Uterus (tissue), 4 donors: ENCODE measurements around the gene ANKFN1. TPM values are rescaled to one million over a fixed set of nuclear protein-coding genes. Genes with fewer than 3 reads are reported as not detected.

Experiments
- DNase-seq, 2 donors: peaks; one replicate each; pipeline ENCODE4 v3.0.0-alpha.2; 2019 to 2020
- H3K27ac ChIP-seq, 2 donors: fragments of 200-600 bp; sonication (generic); 1 replicate in 1 of 2; 2 replicates in 1 of 2; pipeline ENCODE4 v1.5.1; 2016 to 2018
- H3K27me3 ChIP-seq, 2 donors: fragments of 200-600 bp; sonication (generic); one replicate each; pipeline ENCODE4 v1.5.1; 2018 to 2019; ENCODE audit warnings: control low read depth in 1 of 2
- H3K36me3 ChIP-seq, 2 donors: fragments of 200-600 bp; sonication (generic); one replicate each; pipeline ENCODE4 v1.5.1; 2019; ENCODE audit warnings: control low read depth in 1 of 2
- H3K4me1 ChIP-seq, 2 donors: fragments of 200-600 bp; sonication (generic); one replicate each; pipeline ENCODE4 v1.5.1; 2018 to 2019; ENCODE audit warnings: control low read depth in 1 of 2
- H3K4me3 ChIP-seq, 2 donors: fragments of 200-600 bp; sonication (generic); 1 replicate in 1 of 2; 2 replicates in 1 of 2; pipeline ENCODE4 v1.5.1; 2018 to 2019; ENCODE audit warnings: mild to moderate bottlenecking in 1 of 2
- H3K9me3 ChIP-seq, 2 donors: fragments of 200-600 bp; sonication (generic); one replicate each; pipeline ENCODE4 v1.5.1; 2019; ENCODE audit warnings: control low read depth in 1 of 2
- POLR2A ChIP-seq, 2 donors: fragments of 450-650 bp; IDR thresholded peaks; one replicate each; pipeline ENCODE4 v1.6.1; 2016; ENCODE audit warnings: antibody characterized with exemption in 2 of 2, mild to moderate bottlenecking in 1 of 2, moderate library complexity in 1 of 2
- intact Hi-C: fragments of 100-400 bp; cut with DNase I; formaldehyde crosslinking; loops from one replicate; pipeline ENCODE4 v1.15.1; 2023; ENCODE audit warnings: low total_unique reads
- total RNA-seq, 4 donors: library from RNA; depleted of rRNA in 3 of 4; stranded (reverse); fragments of >200 nt in 3 of 4; gene quantifications; one replicate each; pipeline versions ENCODE4 v1.1.0 to v1.2.4, GENCODE V29; 2014 to 2023
- TF ChIP-seq, protein P1 (sequence below), 4 experiments: fragments of 200-600 bp in 2 of 4; fragments of 450-650 bp in 2 of 4; sonication (generic) in 2 of 4; IDR thresholded peaks; one replicate each; pipeline ENCODE4 v1.5.1; 2016 to 2019; ENCODE audit warnings: antibody characterized with exemption in 4 of 4, mild to moderate bottlenecking in 2 of 4, moderate library complexity in 1 of 4
- donor health status: DM: yes; HTN: yes; CAD: no.

The ANKFN1 gene
- total RNA-seq, 4 donors from 2014 or later: 0.27 to 2.6 TPM; not detected in 2

DNA sequence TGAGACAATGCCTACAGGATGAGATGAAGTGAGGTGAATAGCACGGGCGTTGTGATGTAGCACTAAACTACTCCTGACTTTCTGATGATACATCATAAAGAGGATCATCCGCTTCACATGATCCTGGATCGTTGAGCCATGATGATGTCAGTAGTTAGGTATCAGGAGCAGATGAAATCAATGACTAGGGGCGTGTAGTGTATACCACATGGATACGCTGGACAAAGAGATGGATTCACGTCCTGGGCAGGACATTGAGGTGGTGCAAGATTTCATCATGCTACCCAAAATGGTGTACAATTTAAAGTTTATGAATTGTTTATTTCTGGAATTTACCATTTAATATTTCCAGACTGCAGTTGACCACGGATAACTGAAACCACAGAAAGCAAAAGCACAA, 156.6 kb downstream of the ANKFN1 start:
- intact Hi-C loops: no loop called here
- Histone ChIP-seq H3K4me3 (no peak overlapping the region), H3K27me3 (no peaks in the 10 kb centered on the region), H3K9me3 (no peaks in the 10 kb centered on the region), H3K27ac (no peak overlapping the region), H3K4me1 (no peaks in the 10 kb centered on the region), H3K36me3 (no peaks in the 10 kb centered on the region)
- TF ChIP-seq, protein P1, sequence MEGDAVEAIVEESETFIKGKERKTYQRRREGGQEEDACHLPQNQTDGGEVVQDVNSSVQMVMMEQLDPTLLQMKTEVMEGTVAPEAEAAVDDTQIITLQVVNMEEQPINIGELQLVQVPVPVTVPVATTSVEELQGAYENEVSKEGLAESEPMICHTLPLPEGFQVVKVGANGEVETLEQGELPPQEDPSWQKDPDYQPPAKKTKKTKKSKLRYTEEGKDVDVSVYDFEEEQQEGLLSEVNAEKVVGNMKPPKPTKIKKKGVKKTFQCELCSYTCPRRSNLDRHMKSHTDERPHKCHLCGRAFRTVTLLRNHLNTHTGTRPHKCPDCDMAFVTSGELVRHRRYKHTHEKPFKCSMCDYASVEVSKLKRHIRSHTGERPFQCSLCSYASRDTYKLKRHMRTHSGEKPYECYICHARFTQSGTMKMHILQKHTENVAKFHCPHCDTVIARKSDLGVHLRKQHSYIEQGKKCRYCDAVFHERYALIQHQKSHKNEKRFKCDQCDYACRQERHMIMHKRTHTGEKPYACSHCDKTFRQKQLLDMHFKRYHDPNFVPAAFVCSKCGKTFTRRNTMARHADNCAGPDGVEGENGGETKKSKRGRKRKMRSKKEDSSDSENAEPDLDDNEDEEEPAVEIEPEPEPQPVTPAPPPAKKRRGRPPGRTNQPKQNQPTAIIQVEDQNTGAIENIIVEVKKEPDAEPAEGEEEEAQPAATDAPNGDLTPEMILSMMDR (IDR thresholded peaks at IDR 0.05): no peak
- TF ChIP-seq POLR2A (IDR thresholded peaks at IDR 0.05): no peak
- DNase-seq: no peak

DNA sequence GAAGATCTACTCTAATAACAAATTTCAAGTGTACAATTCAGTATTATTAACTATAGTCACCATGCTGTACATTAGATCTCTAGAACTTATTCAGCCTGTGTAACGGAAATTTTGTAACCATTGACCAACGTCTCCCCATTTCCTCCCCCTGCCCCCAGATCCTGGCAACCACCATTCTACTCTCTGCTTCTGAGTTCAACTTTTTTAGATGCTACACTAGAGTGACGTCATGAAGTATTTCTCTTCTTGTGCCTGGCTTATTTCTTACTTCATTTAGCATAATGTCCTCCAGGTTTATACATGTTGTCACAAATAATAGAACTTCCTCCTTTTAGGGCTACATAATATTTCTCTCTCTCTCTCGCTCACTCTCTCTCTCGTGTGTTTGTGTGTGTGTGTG, 157.5 kb downstream of the ANKFN1 start:
- no peak for TF ChIP-seq POLR2A (IDR thresholded peaks at IDR 0.05)
- TF ChIP-seq, protein P1 (IDR thresholded peaks at IDR 0.05): no peak
- Histone ChIP-seq H3K36me3 (no peaks in the 10 kb centered on the region), H3K4me3 (no peak overlapping the region), H3K9me3 (no peaks in the 10 kb centered on the region), H3K4me1 (no peaks in the 10 kb centered on the region), H3K27me3 (no peaks in the 10 kb centered on the region), H3K27ac (no peak overlapping the region)
- intact Hi-C loops: no loop called here
- DNase-seq: no peak

DNA sequence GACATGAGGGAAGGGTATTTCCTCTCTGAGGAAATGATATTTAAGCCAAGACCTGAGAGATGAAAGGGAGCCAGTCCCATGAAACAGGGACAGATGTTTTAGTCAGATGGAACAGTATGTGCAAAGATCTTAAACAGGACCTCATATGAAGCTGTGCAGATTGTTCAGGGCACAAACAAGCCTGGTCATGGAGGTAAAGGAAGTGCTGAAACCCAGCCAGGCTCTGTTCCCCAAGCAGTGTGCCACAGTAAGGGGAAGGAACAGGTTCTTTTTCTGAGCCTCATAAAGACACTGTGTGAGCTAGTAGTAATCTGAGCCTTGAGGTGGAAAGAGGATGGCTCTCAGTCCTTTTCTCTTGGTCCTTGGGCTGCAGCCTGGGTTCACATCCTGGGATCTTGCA, 159.9 kb downstream of the ANKFN1 start:
- intact Hi-C loops: no loop called here
- Histone ChIP-seq H3K36me3 (no peaks in the 10 kb centered on the region), H3K27ac (no peak overlapping the region), H3K4me3 (no peak overlapping the region), H3K27me3 (no peaks in the 10 kb centered on the region), H3K4me1 (no peaks in the 10 kb centered on the region), H3K9me3 (no peaks in the 10 kb centered on the region)
- no peak for TF ChIP-seq POLR2A (IDR thresholded peaks at IDR 0.05)
- TF ChIP-seq, protein P1 (IDR thresholded peaks at IDR 0.05): no peak
- no peak for DNase-seq

DNA sequence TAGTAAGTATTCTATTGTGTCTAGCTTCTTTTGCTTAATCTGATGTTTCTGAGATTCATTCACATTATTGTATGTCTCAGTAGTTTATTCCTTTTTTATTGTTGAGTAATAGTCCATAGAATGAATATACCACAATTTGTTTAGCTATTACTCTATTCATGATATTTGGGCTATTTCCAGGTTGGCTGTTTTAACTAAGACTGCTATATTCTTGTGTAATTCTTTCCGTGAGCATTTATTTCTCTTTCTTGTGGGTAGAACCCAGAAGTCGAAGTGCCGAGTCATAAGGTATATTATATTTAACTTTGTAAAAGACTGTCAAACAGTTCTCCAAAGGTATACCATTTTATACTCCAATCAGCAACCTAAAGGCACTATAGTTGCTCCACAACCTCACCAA, 160.8 kb downstream of the ANKFN1 start:
- H3K9me3 ChIP-seq: no peaks in the 10 kb centered on the region
- H3K27me3 ChIP-seq: no peaks in the 10 kb centered on the region
- TF ChIP-seq, protein P1 (IDR thresholded peaks at IDR 0.05): no peak
- TF ChIP-seq POLR2A (IDR thresholded peaks at IDR 0.05): no peak
- H3K4me3 ChIP-seq: no peak overlapping the region
- no peaks in the 10 kb centered on the region for H3K4me1 ChIP-seq
- no peak overlapping the region for H3K27ac ChIP-seq
- DNase-seq: no peak
- intact Hi-C loops: no loop called here
- H3K36me3 ChIP-seq: no peaks in the 10 kb centered on the region

DNA sequence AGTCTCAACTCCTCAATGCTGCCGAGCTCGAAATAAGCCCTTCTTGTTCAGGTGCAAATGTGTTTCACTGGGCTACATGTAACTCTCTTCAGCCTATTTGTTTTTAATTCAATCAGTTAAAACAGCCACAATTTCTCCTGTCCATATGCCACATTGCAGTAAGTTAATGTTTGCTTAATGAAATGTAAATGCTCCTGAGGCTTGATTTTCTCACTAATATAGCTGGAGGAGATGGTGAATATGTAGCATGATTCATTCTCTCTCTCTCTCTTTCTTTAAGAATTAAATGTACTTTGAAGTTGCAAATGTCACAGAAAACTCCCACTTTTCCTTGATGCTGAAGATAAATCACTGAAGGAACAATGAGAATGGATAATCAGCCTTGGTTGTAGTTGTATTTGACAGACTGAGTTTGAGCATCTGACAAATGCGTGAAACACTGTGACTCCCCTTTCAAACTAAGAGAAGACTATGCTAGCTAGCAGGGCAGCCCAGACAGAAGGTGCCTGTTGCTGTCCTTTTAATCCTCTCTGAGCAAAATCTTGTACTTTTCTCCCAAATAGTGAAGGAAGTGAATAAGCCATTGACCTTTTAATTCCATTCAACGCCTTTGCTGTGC, 161.8 kb downstream of the ANKFN1 start:
- Histone ChIP-seq H3K9me3 (no peaks in the 10 kb centered on the region), H3K4me1 (no peaks in the 10 kb centered on the region), H3K36me3 (no peaks in the 10 kb centered on the region), H3K27me3 (no peaks in the 10 kb centered on the region), H3K27ac (no peak overlapping the region), H3K4me3 (no peak overlapping the region)
- no peak for DNase-seq
- TF ChIP-seq, protein P1 (IDR thresholded peaks at IDR 0.05): no peak
- no peak for TF ChIP-seq POLR2A (IDR thresholded peaks at IDR 0.05)
- intact Hi-C loops: no loop called here
